Urinary bladder (tissue), 4 donors: ENCODE measurements around the gene SPRYD3. TPM values are rescaled to one million over a fixed set of nuclear protein-coding genes. Genes with fewer than 3 reads are reported as not detected.
A peak's percentile ranks its signal among the peaks of the same experiment; 100 is the strongest.

Experiments
- DNase-seq: peaks from one replicate; pipeline ENCODE4 v3.0.0-alpha.2; 2015; ENCODE audit errors: extremely low spot score
- H3K27ac ChIP-seq: one replicate; pipeline ENCODE4 v1.5.1; 2013; ENCODE audit warnings: low read depth, mild to moderate bottlenecking, moderate library complexity
- H3K36me3 ChIP-seq: one replicate; pipeline ENCODE4 v1.6.1; 2013; ENCODE audit warnings: mild to moderate bottlenecking, moderate library complexity; ENCODE audit not compliant: insufficient read depth
- H3K4me1 ChIP-seq: one replicate; pipeline ENCODE4 v1.6.1; 2013; ENCODE audit warnings: mild to moderate bottlenecking, moderate library complexity; ENCODE audit not compliant: insufficient read depth
- H3K4me3 ChIP-seq: one replicate; pipeline ENCODE4 v1.5.1; 2013; ENCODE audit warnings: low read depth, low read length
- WGBS: extraction: QIAGEN DNeasy Blood & Tissue Kit; methylation state at CpG from one replicate; pipeline ENCODE4 v1.1.7; 2013; 5-methylcytosine and 5-hydroxymethylcytosine counted together
- polyA plus RNA-seq: library from polyadenylated mRNA; stranded (reverse); fragments of 200-250 nt; gene quantifications from one replicate; pipeline ENCODE4 v1.2.3, GENCODE V29; 2013
- total RNA-seq: library from RNA; depleted of rRNA; stranded (reverse); fragments of >200 nt; gene quantifications from one replicate; pipeline ENCODE4 v1.2.3, GENCODE V29; 2014
- donor health status: healthy with polysubstance abuse.
- donor health status: healthy.

SPRYD3 gene
- total and polyA plus RNA-seq, 2 donors, result 9.0 to 66.3 TPM

DNA sequence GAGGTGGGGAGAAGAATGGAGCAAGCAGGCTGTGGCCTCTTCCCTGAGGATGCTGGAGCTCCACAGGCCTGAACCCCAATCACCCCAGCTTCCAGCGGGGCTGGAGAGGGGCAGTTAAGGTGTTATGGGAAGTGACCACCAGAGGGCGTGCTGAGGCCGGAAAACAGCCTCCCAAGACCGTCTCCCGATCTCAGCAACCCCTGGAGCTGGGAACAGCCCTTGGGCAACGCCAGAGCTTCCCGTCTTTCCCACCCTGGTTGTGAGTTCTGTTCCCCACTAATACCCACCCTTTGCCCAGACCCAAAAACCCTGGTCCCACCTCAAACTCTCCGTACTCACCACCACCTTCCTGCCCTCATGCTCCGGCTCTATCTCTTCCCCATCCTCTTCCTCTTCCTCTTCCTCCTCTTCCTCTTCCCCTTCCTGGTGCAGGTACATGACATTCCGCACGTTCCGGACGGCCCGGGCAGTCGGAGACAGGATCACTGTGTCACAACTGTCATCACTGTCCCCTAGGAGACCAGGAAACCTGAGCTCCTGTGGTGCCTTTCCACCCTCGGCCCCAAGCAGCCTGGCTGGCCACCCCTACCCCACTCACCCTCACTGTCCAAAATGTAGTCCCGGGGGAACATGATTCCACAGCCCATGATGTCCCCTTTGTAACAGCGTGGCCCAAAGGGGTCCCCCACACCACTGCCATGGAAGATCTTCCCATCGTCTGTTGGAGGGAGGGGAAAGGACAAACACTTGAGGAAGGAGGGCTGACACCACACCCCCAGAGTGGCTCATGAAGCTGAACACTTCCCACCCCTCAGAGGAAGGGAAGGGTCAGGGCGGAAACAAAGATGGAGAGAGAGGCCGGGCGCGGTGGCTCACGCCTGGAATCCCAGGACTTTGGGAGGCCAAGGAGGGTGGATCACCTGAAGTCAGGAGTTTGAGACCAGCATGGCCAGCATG, 12.9 kb downstream of the SPRYD3 start:
- no peak for DNase-seq
- WGBS, result 41% methylated on average over 24 of the region's 24 CpGs
- no peak overlapping the region for H3K4me3 ChIP-seq
- H3K4me1 ChIP-seq, result no peaks in the 10 kb centered on the region
- peak overlapping the region; percentile 13 for H3K27ac ChIP-seq
- H3K36me3 ChIP-seq, result no peaks in the 10 kb centered on the region

DNA sequence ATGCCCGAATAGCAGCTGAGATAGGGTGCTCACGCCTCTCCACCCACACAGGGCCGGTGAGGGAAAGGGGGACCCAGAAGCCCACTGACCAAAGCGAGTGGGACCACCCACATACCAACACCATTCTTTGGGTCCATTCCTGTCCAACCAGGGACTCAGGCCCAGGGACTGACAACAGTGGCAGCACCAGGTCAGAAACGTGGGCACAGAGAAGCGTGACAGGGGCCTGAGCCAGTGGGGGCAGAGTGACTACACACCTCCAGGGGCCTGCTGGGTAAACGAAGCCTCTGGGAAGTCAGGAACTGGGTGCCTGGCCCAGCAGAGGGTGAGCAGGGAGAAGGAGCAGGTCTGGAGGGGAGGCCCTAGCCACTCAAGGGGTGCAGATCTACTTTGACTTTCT, 13.7 kb downstream of the SPRYD3 start:
- H3K4me1 ChIP-seq, result no peaks in the 10 kb centered on the region
- no peak for DNase-seq
- WGBS, result 67% methylated on average over 7 of the region's 7 CpGs
- no peak overlapping the region for H3K4me3 ChIP-seq
- H3K36me3 ChIP-seq, result no peaks in the 10 kb centered on the region
- no peak overlapping the region for H3K27ac ChIP-seq

DNA sequence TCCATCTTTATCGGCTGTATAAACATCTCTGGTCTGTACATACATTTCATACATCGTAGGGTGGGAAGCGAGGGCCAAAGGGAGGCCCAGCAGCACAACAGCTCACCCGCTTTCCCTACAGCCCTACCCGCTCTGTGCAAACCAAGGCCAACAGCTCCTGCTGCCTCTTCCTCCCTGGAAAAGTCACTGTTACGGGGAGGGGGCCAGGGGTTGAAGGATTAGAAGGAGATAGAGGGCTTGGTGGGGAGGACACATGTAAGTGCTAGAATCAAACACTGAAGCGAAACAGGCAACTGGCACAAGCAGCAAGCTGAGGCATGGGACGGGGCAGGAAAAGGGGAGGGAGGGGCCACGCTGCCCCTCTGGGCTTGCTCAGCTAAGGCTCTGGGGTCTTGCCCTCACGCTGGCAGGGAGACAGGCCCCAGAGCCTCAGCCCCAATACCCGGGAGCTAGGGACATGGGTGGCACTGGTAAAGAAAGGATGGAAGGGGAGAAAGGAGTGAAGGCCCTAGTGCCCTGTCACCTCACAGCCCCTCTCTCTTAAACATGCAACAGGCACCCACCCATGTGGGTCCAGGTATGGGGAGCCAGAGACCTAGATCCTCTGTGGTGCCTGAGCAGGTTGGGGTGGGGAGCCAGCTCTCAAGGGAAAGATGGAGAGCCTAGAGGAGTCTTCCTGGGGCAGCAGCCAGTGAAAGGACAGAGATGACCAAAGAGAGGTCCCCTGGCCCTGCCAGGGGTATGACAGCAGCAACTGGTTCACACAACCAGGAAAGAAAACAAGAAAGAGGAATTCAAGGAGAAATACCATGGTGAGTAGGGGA, 14.4 kb downstream of the SPRYD3 start:
- no peak overlapping the region for H3K4me3 ChIP-seq
- H3K4me1 ChIP-seq, result no peaks in the 10 kb centered on the region
- WGBS, result 69% methylated on average over 11 of the region's 11 CpGs
- no peaks in the 10 kb centered on the region for H3K36me3 ChIP-seq
- H3K27ac ChIP-seq, result no peak overlapping the region
- DNase-seq, result no peak

DNA sequence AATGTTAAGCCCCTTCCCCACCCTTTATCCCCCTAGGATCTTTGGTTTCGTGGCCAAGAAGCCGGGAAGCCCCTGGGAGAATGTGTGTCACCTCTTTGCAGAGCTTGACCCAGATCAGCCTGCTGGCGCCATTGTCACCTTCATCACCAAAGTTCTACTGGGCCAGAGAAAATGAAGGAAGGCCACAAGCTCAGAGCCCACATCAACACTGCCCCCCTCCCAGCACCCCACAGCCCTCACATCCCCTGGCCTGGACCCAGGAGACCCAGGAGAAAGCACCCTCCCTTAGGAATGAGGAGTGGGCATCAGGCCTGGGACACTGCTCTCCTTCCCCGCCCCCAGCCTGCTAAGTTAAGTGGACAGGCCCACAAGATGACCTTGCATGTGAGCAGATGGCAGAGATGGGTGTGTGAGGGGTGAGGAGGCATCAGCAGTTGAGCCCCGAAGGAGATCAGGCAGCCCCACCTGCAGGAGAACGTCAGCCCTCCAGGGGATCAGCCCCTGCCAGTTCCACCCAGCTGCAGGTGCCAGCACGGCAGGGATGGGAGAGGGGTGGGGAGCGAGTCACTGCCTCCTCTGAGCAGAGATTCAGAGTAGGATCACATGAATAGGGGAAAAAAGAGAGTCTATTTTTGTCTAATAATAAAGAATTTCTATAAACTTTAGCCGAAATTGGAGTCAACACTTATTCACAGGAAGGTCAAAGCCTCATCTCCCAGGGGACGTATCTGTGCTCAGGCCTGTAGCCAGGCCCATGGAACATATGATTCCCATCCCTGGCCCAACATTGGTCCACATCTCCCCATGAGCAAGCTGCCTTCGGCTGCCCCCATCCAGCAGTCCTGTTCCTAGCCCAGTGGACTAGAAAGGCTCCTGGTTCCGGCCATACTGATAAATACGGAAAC, 15.2 kb downstream of the SPRYD3 start:
- 47% methylated on average over 13 of the region's 13 CpGs for WGBS
- DNase-seq, result no peak
- no peak overlapping the region for H3K4me3 ChIP-seq
- no peaks in the 10 kb centered on the region for H3K36me3 ChIP-seq
- peak overlapping the region; percentile 40 for H3K27ac ChIP-seq
- H3K4me1 ChIP-seq, result no peaks in the 10 kb centered on the region

DNA sequence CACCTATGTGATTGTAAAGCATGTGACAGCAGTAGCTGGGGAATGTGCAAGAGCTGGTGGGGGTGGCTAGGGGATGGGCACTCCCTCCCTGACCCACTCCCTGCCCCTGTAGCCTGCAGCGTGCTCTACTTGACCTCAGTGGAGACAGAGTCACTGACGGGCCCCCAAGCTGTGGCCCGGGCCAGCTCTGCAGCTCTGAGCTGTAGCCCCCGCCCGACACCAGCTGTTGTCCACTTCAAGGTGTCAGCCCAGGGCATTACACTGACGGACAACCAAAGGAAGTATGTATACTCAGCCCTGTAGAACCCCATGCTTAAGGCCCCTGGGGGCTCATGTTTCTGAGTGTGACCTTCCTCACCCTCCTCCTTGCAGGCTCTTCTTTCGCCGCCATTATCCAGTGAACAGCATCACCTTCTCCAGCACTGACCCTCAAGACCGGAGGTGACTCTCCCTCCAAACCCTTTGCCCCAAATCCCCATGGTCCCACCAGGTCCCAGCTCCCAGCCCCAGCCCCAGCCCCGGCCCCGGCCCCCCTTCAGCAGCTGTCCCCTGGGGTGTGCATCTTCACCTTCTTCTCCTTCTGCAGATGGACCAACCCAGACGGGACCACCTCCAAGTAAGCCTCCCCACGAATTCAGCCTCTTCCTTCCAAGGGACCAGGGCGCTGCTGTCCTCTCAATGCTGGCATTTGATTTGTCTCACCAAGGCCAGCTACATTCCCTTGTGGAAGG, 16.0 kb downstream of the SPRYD3 start:
- no peaks in the 10 kb centered on the region for H3K4me1 ChIP-seq
- DNase-seq, result no peak
- H3K36me3 ChIP-seq, result no peaks in the 10 kb centered on the region

DNA sequence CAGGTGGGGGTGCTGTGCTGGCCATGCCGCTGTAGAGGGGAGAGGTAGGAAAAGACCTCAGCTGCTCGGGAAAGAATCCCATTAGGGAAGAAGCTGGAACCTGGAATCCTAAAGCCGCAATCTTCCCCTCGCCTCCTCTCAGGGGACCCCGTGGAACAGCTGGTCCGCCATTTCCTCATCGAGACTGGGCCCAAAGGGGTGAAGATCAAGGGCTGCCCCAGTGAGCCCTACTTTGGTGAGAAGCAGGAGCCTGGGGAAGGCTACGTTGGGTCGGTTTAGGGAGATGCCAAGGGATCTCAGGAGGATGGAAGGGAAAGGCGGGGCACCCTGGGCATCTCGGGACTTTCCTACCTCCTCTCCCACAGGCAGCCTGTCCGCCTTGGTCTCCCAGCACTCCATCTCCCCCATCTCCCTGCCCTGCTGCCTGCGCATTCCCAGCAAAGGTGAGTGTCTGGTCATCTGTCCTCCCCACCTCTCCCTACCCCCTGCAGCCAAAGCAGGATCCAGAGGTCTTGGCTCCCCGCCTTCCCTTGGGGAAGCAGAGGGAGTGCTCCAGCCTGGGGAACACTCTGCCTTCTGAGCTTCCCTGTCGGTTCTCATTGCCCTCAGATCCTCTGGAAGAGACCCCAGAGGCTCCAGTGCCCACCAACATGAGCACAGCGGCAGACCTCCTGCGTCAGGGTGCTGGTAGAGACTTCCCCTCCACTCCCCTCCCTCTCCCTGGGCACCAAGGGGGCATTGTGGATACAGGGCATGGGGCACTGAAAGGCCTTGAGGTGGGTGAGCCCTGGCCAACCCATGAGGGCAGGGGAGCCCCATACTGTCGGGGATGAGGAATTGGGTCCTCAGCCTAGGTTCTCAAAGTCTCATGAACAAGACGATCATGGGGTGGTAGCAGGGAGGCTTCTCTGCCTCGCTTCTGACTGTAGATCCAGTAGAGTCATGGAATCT, 16.9 kb downstream of the SPRYD3 start:
- Histone ChIP-seq H3K4me1 (no peaks in the 10 kb centered on the region), H3K36me3 (no peaks in the 10 kb centered on the region), H3K4me3 (no peak overlapping the region), H3K27ac (no peak overlapping the region)
- WGBS, result 76% methylated on average over 20 of the region's 20 CpGs
- no peak for DNase-seq

More for the DNA sequence above, 16.0 kb downstream of the SPRYD3 start:
- Histone ChIP-seq H3K4me3 (no peak overlapping the region), H3K27ac (peak overlapping the region; percentile 40)
- WGBS, result 68% methylated on average over 14 of the region's 14 CpGs

DNA sequence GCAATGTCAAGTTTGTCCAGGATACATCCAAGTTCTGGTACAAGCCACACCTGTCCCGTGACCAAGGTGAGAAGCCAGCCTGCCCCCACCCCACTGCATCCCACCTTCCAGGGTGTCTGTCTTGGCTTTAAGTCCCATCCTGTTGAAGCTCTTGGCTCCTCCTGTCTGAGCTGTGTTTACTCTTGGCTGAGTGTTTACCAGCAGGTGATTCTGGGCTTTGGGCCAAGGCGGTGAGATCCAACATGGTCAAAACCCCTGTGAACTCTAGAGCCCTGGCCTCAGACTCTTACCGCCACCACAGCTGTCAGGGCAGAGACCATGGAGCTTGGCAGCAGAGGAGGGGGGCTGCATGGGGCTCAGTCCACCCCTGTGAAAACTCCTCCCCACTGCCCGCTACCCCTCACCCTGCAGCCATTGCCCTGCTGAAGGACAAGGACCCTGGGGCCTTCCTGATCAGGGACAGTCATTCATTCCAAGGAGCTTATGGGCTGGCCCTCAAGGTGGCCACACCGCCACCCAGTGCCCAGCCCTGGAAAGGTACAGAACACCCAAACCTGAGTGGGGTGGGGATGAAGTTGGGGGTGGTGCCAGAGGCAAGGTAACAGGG, 17.7 kb downstream of the SPRYD3 start:
- Histone ChIP-seq H3K36me3 (no peaks in the 10 kb centered on the region), H3K4me3 (no peak overlapping the region), H3K27ac (no peak overlapping the region), H3K4me1 (no peaks in the 10 kb centered on the region)
- 72% methylated on average over 5 of the region's 5 CpGs for WGBS
- DNase-seq, result no peak

DNA sequence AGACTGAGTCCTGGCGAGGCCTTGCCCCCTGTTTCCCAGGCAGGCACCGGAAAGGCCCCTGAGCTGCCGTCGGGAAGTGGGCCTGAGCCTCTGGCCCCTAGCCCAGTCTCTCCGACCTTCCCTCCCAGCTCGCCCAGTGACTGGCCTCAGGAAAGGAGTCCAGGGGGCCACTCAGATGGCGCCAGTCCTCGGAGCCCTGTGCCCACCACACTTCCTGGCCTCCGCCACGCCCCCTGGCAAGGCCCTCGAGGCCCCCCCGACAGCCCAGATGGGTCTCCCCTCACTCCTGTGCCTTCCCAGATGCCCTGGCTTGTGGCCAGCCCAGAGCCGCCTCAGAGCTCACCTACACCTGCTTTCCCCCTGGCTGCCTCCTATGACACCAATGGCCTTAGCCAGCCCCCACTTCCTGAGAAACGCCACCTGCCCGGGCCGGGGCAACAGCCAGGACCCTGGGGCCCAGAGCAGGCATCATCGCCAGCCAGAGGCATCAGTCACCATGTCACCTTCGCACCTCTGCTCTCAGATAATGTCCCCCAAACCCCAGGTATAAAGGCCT, 18.4 kb downstream of the SPRYD3 start:
- H3K36me3 ChIP-seq, result no peaks in the 10 kb centered on the region
- no peak overlapping the region for H3K4me3 ChIP-seq
- WGBS, result 64% methylated on average over 18 of the region's 18 CpGs
- peak overlapping the region; percentile 18 for H3K27ac ChIP-seq
- no peak for DNase-seq
- H3K4me1 ChIP-seq, result no peaks in the 10 kb centered on the region

DNA sequence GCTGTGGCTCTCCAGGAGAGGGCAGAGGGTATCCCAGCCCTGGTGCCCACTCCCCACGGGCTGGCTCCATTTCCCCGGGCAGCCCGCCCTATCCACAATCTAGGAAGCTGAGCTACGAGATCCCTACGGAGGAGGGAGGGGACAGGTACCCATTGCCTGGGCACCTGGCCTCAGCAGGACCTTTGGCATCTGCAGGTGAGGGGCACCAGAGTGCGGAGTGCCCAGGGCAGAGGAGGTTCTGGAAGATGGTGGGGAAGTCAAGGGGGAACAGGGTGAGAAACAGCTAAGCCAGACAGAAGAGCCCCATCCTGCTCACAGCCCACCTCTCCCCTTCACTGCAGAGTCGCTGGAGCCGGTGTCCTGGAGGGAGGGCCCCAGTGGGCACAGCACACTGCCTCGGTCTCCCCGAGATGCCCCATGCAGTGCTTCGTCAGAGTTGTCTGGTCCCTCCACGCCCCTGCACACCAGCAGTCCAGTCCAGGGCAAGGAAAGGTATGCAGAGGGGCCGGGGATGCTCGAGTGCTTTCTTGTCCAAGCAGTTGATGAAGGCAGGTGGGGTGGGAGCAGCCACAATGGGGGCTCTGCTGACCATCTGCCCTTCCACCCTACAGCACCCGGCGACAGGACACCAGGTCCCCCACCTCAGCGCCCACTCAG, 19.0 kb downstream of the SPRYD3 start:
- no peak for DNase-seq
- no peak overlapping the region for H3K4me3 ChIP-seq
- H3K36me3 ChIP-seq, result no peaks in the 10 kb centered on the region
- no peaks in the 10 kb centered on the region for H3K4me1 ChIP-seq
- no peak overlapping the region for H3K27ac ChIP-seq
- 83% methylated on average over 17 of the region's 17 CpGs for WGBS

DNA sequence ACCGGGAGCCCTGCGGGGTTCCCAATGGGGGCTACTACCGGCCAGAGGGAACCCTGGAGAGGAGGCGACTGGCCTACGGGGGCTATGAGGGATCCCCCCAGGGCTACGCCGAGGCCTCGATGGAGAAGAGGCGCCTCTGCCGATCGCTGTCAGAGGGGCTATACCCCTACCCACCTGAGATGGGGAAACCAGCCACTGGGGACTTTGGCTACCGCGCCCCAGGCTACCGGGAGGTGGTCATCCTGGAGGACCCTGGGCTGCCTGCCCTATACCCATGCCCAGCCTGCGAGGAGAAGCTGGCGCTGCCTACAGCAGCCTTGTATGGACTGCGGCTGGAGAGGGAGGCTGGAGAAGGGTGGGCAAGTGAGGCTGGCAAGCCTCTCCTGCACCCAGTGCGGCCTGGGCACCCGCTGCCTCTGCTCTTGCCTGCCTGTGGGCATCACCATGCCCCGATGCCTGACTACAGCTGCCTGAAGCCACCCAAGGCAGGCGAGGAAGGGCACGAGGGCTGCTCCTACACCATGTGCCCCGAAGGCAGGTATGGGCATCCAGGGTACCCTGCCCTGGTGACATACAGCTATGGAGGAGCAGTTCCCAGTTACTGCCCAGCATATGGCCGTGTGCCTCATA, 19.6 kb downstream of the SPRYD3 start:
- DNase-seq, result no peak
- no peaks in the 10 kb centered on the region for H3K36me3 ChIP-seq
- H3K4me3 ChIP-seq, result no peak overlapping the region
- no peak overlapping the region for H3K27ac ChIP-seq
- 90% methylated on average over 24 of the region's 24 CpGs for WGBS
- no peaks in the 10 kb centered on the region for H3K4me1 ChIP-seq
